ENCODE data around the gene WDR20.

DNA sequence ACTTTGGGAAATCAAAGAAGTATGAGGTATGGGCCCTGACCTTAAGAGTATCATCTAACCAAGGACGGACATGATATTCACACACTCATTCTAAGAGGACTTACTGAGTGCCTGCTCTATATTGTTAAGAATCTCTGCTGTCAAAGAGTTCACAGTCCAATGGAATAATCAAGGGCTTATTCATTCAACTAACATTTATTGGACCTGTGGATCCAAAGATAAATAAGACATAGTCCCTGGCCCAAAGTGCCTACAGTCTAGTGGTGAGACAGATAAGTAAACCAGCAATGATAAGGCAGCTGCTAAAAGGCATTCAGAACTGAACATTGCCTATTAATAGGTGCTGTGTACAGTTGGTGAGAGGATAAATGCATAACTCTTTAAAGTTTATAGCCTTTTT, 11.0 kb downstream of the WDR20 start:
- no peak for TF ChIP-seq EZH2phosphoT487 (IDR thresholded peaks at IDR 0.05; ENCODE audit: insufficient read depth, low read depth)
- no peak for TF ChIP-seq EZH2 (IDR thresholded peaks at IDR 0.05; ENCODE audit: insufficient read depth, poor library complexity, severe bottlenecking)

Measured in GM23248 (cell line).